Activated T-cell treated with anti-CD3 and anti-CD28 coated beads, Interleukin-2, amount 50 U/mL, for 48 hours (primary cell): ENCODE results near the gene DSTN.
"Not testable (repeated sequence)": the region's sequence is repeated elsewhere in the genome, so short reads cannot be mapped to it uniquely, and the experiment has no call there.

Experiments used
- DNase-seq, 2 experiments: peaks; one replicate each; pipeline ENCODE4 v3.0.0-alpha.2; 2020

Gene DSTN

DNA sequence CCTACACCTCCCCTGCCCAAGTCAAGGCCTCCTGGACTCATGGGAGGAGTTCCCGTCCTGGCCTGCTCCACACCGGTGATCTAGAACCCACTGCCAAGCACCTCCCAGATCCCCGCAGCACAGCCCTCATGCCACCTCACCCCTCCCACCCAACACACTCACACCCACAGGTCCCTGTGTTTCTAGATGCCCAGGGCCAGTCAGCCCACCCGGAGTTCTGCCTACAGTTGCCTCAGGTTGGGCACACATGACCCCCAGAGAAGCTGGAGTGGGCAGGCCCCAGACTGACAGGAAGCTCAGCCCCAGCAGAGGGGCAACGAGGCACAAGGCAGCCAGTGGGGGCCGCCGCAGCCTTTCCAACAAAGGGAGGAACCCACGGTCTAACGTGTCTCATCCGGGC lies 82.5 kb downstream of the DSTN start:
- DNase-seq: no peak

- DNase-seq: no peak
These were observed 84.2 kb downstream of the DSTN start for GRCh38 chr20:17653835-17654648.

GRCh38 chr20:17654649-17655285 lies 84.9 kb downstream of the DSTN start:
- no peak for DNase-seq

- no peak for DNase-seq
These were observed 85.4 kb downstream of the DSTN start for GRCh38 chr20:17655286-17655651.

GRCh38 chr20:17655865-17656479 lies 86.1 kb downstream of the DSTN start:
- DNase-seq: peak in 1 of 2 experiments; percentile 26

GRCh38 chr20:17657079-17657825 lies 87.4 kb downstream of the DSTN start:
- no peak for DNase-seq

- DNase-seq: no peak
These were observed 88.2 kb downstream of the DSTN start for GRCh38 chr20:17657898-17658647.

- no peak for DNase-seq
These were observed 88.7 kb downstream of the DSTN start for GRCh38 chr20:17658648-17658993.

- DNase-seq: not testable (repeated sequence)
These were observed 89.5 kb downstream of the DSTN start for GRCh38 chr20:17659344-17659743.
